ENCODE measurements around the gene CEP112. TPM values are rescaled to one million over a fixed set of nuclear protein-coding genes. Genes with fewer than 3 reads are reported as not detected.
"Not testable (repeated sequence)": the region's sequence is repeated elsewhere in the genome, so short reads cannot be mapped to it uniquely, and the experiment has no call there.

Gene CEP112
- total RNA-seq, 8 experiments from 2014 or later: 4.1 to 15.7 (median 7.9) TPM

DNA sequence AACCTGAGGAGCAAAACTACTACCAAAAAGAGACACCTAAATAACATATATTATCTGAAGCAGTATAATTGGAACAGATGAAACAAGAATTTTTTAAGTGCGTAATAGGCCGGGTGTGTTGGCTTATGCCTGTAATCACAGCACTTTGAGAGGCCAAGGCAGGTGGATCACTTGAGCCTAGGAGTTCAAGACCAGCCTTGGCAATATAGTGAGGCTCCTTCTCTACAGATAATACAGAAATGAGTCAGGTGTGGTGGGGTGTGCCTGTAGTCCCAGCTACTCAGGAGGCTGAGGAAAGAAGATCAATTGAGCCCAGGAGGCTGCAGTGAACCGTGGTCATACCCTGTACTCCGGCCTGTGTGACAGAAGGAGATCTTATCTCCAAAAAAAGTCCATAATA lies 336.3 kb downstream of the CEP112 start:
- 74 to 100% (median 98%) methylated on average over 2 to 4 of the region's 4 CpGs for WGBS, 10 experiments
- H3K4me3 ChIP-seq: no peak overlapping the region
- no peak for ATAC-seq (replicated peaks in 6 of 8)
- no peak overlapping the region for H3K27ac ChIP-seq
- H3K4me1 ChIP-seq (replicated peaks in 1 of 2): no peaks in the 10 kb centered on the region
- in situ Hi-C loops (cut with MboI; ENCODE audit: low pct_unique_long_range_greater_than_20kb in 2 of 9, low sequenced_read_pairs in 9 of 9, unreplicated experiment in 9 of 9): no loop called here

GRCh38 chr17:65855245-65855644 lies 336.7 kb downstream of the CEP112 start:
- in situ Hi-C loops (cut with MboI; ENCODE audit: low pct_unique_long_range_greater_than_20kb in 2 of 9, low sequenced_read_pairs in 9 of 9, unreplicated experiment in 9 of 9): no loop called here
- H3K4me3 ChIP-seq: no peak overlapping the region
- ATAC-seq (replicated peaks in 6 of 8): no peak
- H3K4me1 ChIP-seq (replicated peaks in 1 of 2): no peaks in the 10 kb centered on the region
- H3K27ac ChIP-seq: no peak overlapping the region
- WGBS, 10 experiments: 56 to 100% (median 89%) methylated on average over 1 to 2 of the region's 2 CpGs; no CpG with 5 or more reads in 4 of the 10 experiments

- in situ Hi-C loops (cut with MboI; ENCODE audit: low pct_unique_long_range_greater_than_20kb in 2 of 9, low sequenced_read_pairs in 9 of 9, unreplicated experiment in 9 of 9): no loop called here
- no peak overlapping the region for H3K4me3 ChIP-seq
- no peaks in the 10 kb centered on the region for H3K4me1 ChIP-seq (replicated peaks in 1 of 2)
- no peak for ATAC-seq (replicated peaks in 6 of 8)
- no peak overlapping the region for H3K27ac ChIP-seq
Measured at GRCh38 chr17:65853816-65854215, 338.1 kb downstream of the CEP112 start.

DNA sequence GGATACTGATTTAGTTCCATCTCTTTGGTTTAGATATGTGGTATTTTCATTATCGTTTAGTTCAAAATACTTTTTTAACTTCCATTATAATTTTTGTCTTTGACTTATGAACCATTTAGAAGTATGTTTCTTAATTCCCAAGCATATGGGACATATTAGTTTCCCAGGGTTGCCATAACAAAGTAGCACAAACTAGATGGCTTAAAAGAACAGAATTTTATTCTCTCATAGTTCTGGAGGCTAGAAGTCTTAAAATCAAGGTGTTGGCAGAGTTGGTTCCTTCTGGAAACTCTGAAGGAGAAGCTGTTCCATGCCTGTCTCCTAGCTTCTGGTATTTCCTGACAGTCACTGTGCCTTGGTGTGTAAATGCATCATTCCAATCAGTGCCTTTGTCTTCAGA lies 339.0 kb downstream of the CEP112 start:
- Histone ChIP-seq H3K4me3 (no peak overlapping the region), H3K4me1 (replicated peaks in 1 of 2) (no peaks in the 10 kb centered on the region), H3K27ac (no peak overlapping the region)
- ATAC-seq (replicated peaks in 6 of 8): no peak
- 6 to 100% (median 93%) methylated on average over 1 of the region's 1 CpG; no CpG with 5 or more reads in 1 of the 10 experiments for WGBS, 10 experiments
- in situ Hi-C loops (cut with MboI; ENCODE audit: low pct_unique_long_range_greater_than_20kb in 2 of 9, low sequenced_read_pairs in 9 of 9, unreplicated experiment in 9 of 9): no loop called here

DNA sequence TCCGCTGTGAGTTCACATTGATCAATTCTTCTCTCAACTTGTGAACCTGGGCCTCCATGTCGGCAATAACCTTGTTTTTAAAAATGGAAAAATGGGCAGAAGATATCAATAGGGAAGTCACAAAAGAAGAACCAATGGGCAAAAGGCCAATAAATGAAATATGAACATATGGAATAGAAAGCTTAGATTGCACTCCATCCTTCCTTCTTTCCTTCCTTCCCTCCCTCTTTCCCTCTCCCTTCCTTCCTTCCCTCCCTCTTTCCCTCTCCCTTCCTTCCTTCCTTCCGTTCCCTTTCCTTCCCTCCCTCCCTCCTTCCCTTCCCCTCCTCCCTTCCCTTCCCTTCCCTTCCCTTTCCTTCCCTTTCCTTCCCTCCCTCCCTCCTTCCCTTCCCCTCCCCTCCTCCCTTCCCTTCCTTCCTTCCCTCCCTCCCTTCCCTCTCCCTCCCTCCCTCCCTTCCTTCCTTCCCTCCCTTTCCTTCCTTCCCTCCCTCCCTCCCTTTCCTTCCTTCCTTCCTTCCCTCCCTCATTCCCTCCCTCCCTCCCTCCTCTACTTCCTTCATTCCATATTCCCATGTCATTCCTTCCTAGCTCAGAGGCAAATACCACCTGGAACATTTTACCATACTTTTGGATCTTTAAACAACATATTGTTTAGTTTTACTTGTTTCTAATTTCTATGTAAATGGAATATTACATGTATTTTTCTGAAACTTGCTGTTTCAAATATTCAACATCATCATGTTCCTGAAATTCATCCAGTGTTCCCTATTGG lies 339.8 kb downstream of the CEP112 start:
- in situ Hi-C loops (cut with MboI; ENCODE audit: low pct_unique_long_range_greater_than_20kb in 2 of 9, low sequenced_read_pairs in 9 of 9, unreplicated experiment in 9 of 9): no loop called here
- Histone ChIP-seq H3K4me3 (no peak overlapping the region), H3K27ac (no peak overlapping the region), H3K4me1 (replicated peaks in 1 of 2) (no peaks in the 10 kb centered on the region)
- ATAC-seq (replicated peaks in 6 of 8): no peak
- 86 to 100% (median 100%) methylated on average over 1 to 2 of the region's 3 CpGs; no CpG with 5 or more reads in 1 of the 10 experiments for WGBS, 10 experiments

DNA sequence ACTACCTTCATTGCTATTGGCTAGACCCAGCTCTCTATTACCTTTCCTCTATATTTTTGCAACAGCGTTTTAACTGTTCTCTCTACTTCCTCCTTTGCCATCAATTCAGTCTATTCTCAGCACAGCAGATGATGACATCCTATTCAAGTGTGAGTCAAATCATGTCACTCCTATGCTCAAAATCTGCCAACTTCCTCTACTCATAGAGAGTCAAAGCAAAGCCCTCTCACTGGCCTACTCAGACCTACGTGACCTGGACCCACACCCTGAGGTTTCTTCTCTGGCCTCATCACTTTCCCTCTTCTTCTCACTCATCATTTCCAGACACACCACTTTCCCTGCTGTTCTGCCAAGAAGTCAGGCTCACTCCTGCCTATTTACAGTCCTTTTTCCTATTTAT lies 341.4 kb downstream of the CEP112 start:
- Histone ChIP-seq H3K27ac (no peak overlapping the region), H3K4me3 (no peak overlapping the region), H3K4me1 (replicated peaks in 1 of 2) (no peaks in the 10 kb centered on the region)
- WGBS, 10 experiments: 0 to 100% (median 100%) methylated on average over 1 to 2 of the region's 2 CpGs; no CpG with 5 or more reads in 3 of the 10 experiments
- ATAC-seq (replicated peaks in 6 of 8): peak in 2 of 8 experiments; percentile 80 to 99
- in situ Hi-C loops (cut with MboI; ENCODE audit: low pct_unique_long_range_greater_than_20kb in 2 of 9, low sequenced_read_pairs in 9 of 9, unreplicated experiment in 9 of 9): no loop called here

DNA sequence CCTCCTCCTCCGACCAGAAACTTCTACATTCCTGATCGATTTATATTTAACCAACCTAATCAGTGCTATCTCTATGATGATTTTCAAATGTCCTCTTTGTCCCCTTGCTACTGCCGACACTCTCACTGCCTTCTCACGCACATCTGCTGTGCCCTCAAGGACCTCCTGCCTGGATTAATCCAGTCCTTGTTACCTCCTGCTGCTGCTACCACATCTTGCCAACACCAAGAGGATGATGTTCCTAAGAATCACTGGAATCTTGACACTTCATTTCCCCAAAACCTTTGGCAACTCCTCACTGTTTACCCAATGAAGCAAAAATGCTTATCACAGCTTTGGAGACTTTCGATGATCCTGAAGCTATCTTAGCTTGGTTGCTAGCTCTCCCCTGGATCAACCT lies 343.2 kb downstream of the CEP112 start:
- WGBS, 10 experiments: 33 to 100% (median 91%) methylated on average over 1 to 5 of the region's 5 CpGs; no CpG with 5 or more reads in 2 of the 10 experiments
- in situ Hi-C loops (cut with MboI; ENCODE audit: low pct_unique_long_range_greater_than_20kb in 2 of 9, low sequenced_read_pairs in 9 of 9, unreplicated experiment in 9 of 9): no loop called here
- H3K4me3 ChIP-seq: no peak overlapping the region
- no peaks in the 10 kb centered on the region for H3K4me1 ChIP-seq (replicated peaks in 1 of 2)
- H3K27ac ChIP-seq: no peak overlapping the region
- no peak for ATAC-seq (replicated peaks in 6 of 8)

DNA sequence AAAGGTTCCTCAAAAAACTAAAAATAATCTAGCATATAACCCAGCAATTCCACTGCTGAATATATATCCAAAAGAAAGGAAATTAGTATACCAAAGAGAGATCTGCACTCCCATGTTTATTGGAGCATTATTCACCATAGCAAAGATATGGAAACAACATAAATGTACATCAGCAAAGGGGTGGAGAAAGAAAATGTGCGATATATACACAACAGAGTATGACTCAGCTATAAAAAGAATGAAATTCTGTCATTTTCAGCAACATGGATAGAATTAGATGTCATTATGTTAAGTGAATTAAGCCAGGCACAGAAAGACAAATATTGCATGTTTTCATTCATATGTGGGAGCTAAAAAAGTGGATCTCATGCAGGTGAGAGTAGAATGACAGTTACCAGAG lies 350.8 kb downstream of the CEP112 start:
- Histone ChIP-seq H3K27ac (no peak overlapping the region), H3K4me3 (no peak overlapping the region), H3K4me1 (replicated peaks in 1 of 2) (no peaks in the 10 kb centered on the region)
- peak in 3 of 8 experiments; percentile 62 to 90 (median 74) for ATAC-seq (replicated peaks in 6 of 8)
- WGBS, 10 experiments: 0 to 100% (median 76%) methylated on average over 1 of the region's 1 CpG; no CpG with 5 or more reads in 2 of the 10 experiments
- in situ Hi-C loops (cut with MboI; ENCODE audit: low pct_unique_long_range_greater_than_20kb in 2 of 9, low sequenced_read_pairs in 9 of 9, unreplicated experiment in 9 of 9): no loop called here

DNA sequence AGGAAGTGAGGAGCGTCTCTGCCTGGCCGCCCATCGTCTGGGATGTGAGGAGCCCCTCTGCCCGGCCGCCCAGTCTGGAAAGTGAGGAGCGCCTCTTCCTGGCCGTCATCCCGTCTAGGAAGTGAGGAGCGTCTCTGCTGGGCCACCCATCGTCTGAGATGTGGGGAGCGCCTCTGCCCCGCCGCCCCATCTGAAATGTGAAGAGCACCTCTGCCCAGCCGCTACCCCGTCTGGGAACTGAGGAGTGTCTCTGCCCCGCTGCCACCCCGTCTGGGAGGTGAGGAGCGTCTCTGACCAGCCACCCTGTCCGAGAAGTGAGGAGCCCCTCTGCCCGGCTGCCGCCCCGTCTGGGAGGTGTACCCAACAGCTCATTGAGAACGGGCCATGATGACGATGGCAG lies 354.7 kb downstream of the CEP112 start:
- H3K27ac ChIP-seq; H3K4me1 ChIP-seq (replicated peaks in 1 of 2); in situ Hi-C loops (cut with MboI; ENCODE audit: low pct_unique_long_range_greater_than_20kb in 2 of 9, low sequenced_read_pairs in 9 of 9, unreplicated experiment in 9 of 9); H3K4me3 ChIP-seq; ATAC-seq (replicated peaks in 6 of 8): not testable (repeated sequence)
- no CpG with 5 or more reads among the region's 24 CpGs for WGBS, 10 experiments

DNA sequence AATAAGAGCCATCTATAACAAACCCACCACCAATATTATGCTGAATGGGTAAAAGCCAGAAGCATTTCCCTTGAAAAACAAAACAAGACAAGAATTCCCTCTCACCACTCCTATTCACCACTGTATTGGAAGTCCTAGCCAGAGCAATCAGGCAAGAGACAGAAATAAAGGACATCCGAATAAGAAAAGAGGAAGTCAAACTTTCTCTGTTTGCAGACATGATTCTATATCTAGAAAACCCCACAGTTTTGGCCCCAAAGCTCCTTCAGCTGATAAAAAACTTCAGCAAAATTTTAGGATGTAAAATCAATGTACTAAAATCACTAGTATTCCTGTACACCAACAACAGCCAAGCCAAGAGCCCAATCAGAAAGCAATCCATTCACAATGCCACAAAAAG lies 358.7 kb downstream of the CEP112 start:
- Histone ChIP-seq H3K27ac (no peak overlapping the region), H3K4me3 (no peak overlapping the region), H3K4me1 (replicated peaks in 1 of 2) (no peaks in the 10 kb centered on the region)
- no peak for ATAC-seq (replicated peaks in 6 of 8)
- in situ Hi-C loops (cut with MboI; ENCODE audit: low pct_unique_long_range_greater_than_20kb in 2 of 9, low sequenced_read_pairs in 9 of 9, unreplicated experiment in 9 of 9): no loop called here
- WGBS, 10 experiments: 100% methylated on average over 1 of the region's 1 CpG; no CpG with 5 or more reads in 6 of the 10 experiments

GRCh38 chr17:65830356-65830755 lies 361.6 kb downstream of the CEP112 start:
- Histone ChIP-seq H3K4me3 (no peak overlapping the region), H3K27ac (no peak overlapping the region), H3K4me1 (replicated peaks in 1 of 2) (no peaks in the 10 kb centered on the region)
- in situ Hi-C loops (cut with MboI; ENCODE audit: low pct_unique_long_range_greater_than_20kb in 2 of 9, low sequenced_read_pairs in 9 of 9, unreplicated experiment in 9 of 9): no loop called here
- ATAC-seq (replicated peaks in 6 of 8): no peak
- WGBS, 10 experiments: 30 to 100% (median 71%) methylated on average over 1 to 2 of the region's 2 CpGs; no CpG with 5 or more reads in 3 of the 10 experiments

- H3K4me3 ChIP-seq, H3K27ac ChIP-seq: not testable (repeated sequence)
- 0 to 100% (median 7%) methylated on average over 1 to 2 of the region's 2 CpGs; no CpG with 5 or more reads in 3 of the 10 experiments for WGBS, 10 experiments
Measured at GRCh38 chr17:65826577-65826976, 365.4 kb downstream of the CEP112 start.

GRCh38 chr17:65824901-65825300 lies 367.0 kb downstream of the CEP112 start:
- no peak overlapping the region for H3K27ac ChIP-seq
- no peak for ATAC-seq (replicated peaks in 6 of 8)
- no peak overlapping the region for H3K4me3 ChIP-seq
- no peaks in the 10 kb centered on the region for H3K4me1 ChIP-seq (replicated peaks in 1 of 2)
- in situ Hi-C loops (cut with MboI; ENCODE audit: low pct_unique_long_range_greater_than_20kb in 2 of 9, low sequenced_read_pairs in 9 of 9, unreplicated experiment in 9 of 9): no loop called here
- WGBS, 10 experiments: 0 to 83% (median 10%) methylated on average over 1 of the region's 1 CpG; no CpG with 5 or more reads in 3 of the 10 experiments

More at GRCh38 chr17:65826577-65826976, 365.4 kb downstream of the CEP112 start:
- ATAC-seq (replicated peaks in 6 of 8): peak in 3 of 8 experiments; percentile 26 to 89 (median 86)
- H3K4me1 ChIP-seq (replicated peaks in 1 of 2); in situ Hi-C loops (cut with MboI; ENCODE audit: low pct_unique_long_range_greater_than_20kb in 2 of 9, low sequenced_read_pairs in 9 of 9, unreplicated experiment in 9 of 9): not testable (repeated sequence)

DNA sequence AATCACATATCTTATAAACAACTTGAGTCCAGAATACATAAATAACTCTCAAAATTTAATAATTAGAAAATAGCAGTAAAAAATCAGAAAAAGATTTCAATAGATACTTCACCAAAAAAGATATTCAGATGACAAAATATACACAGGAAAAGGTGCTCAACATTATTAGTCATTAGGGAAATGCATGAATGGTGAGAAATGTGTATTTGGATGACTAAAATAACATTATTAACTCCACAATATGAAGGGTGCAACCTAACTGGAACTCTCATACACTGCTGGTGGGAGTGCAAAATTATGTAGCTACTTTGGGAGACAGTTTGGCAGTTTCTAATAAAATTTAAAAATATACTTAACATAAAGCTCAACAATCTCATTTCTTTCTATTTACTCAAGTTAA lies 368.2 kb downstream of the CEP112 start:
- Histone ChIP-seq H3K4me1 (replicated peaks in 1 of 2) (no peaks in the 10 kb centered on the region), H3K4me3 (no peak overlapping the region), H3K27ac (no peak overlapping the region)
- no peak for ATAC-seq (replicated peaks in 6 of 8)
- in situ Hi-C loops (cut with MboI; ENCODE audit: low pct_unique_long_range_greater_than_20kb in 2 of 9, low sequenced_read_pairs in 9 of 9, unreplicated experiment in 9 of 9): no loop called here

Measured in motor neuron (in vitro differentiated cells).